NCI-H2171 (cell line): Measurements from ENCODE around the gene ZC3H12C.

ENCODE experiments used
- DNase-seq: peaks from one replicate; lab custom pipeline; 2025; lab: John Stamatoyannopoulos, UW

ZC3H12C gene

GRCh38 chr11:110152199-110152598, 59.0 kb downstream of the ZC3H12C start:
- no peak for DNase-seq

- DNase-seq, result no peak
Measured at GRCh38 chr11:110153474-110153873, 60.3 kb downstream of the ZC3H12C start.

- no peak for DNase-seq
Measured at GRCh38 chr11:110156503-110156902, 63.3 kb downstream of the ZC3H12C start.

GRCh38 chr11:110158317-110159200, 65.4 kb downstream of the ZC3H12C start:
- DNase-seq, result no peak

- no peak for DNase-seq
Measured at GRCh38 chr11:110159476-110159875, 66.3 kb downstream of the ZC3H12C start.

- DNase-seq, result no peak
Measured at GRCh38 chr11:110160016-110160415, 66.8 kb downstream of the ZC3H12C start.

GRCh38 chr11:110160437-110160836, 67.2 kb downstream of the ZC3H12C start:
- DNase-seq, result no peak

- no peak for DNase-seq
Measured at GRCh38 chr11:110161061-110161460, 67.9 kb downstream of the ZC3H12C start.

GRCh38 chr11:110162216-110162615, 69.0 kb downstream of the ZC3H12C start:
- no peak for DNase-seq

- DNase-seq, result no peak
Measured at GRCh38 chr11:110165039-110165925, 72.1 kb downstream of the ZC3H12C start.

GRCh38 chr11:110168033-110168803, 75.0 kb downstream of the ZC3H12C start:
- DNase-seq, result no peak

GRCh38 chr11:110169738-110170137, 76.5 kb downstream of the ZC3H12C start:
- no peak for DNase-seq

- no peak for DNase-seq
Measured at GRCh38 chr11:110172468-110173065, 79.4 kb downstream of the ZC3H12C start.

GRCh38 chr11:110173811-110174644, 80.8 kb downstream of the ZC3H12C start:
- no peak for DNase-seq

- DNase-seq, result no peak
Measured at GRCh38 chr11:110174645-110175310, 81.6 kb downstream of the ZC3H12C start.

GRCh38 chr11:110176366-110177085, 83.3 kb downstream of the ZC3H12C start:
- DNase-seq, result no peak

GRCh38 chr11:110177086-110177456, 83.9 kb downstream of the ZC3H12C start:
- no peak for DNase-seq

- DNase-seq, result no peak
Measured at GRCh38 chr11:110179064-110179463, 85.9 kb downstream of the ZC3H12C start.

- DNase-seq, result no peak
Measured at GRCh38 chr11:110182886-110183285, 89.7 kb downstream of the ZC3H12C start.

GRCh38 chr11:110184456-110184855, 91.3 kb downstream of the ZC3H12C start:
- DNase-seq, result no peak
